ENCODE measurements around the gene SLC37A3.
"Not testable (repeated sequence)": the region's sequence is repeated elsewhere in the genome, so short reads cannot be mapped to it uniquely, and the experiment has no call there.

Gene SLC37A3

GRCh38 chr7:140345426-140345825, 52.9 kb downstream of the SLC37A3 start:
- DNase-seq, result no peak

GRCh38 chr7:140342727-140343514, 55.4 kb downstream of the SLC37A3 start:
- no peak for DNase-seq

GRCh38 chr7:140338959-140339358, 59.4 kb downstream of the SLC37A3 start:
- not testable (repeated sequence) for DNase-seq

GRCh38 chr7:140334341-140335057, 63.8 kb downstream of the SLC37A3 start:
- DNase-seq, result no peak

GRCh38 chr7:140333686-140334085, 64.6 kb downstream of the SLC37A3 start:
- DNase-seq, result no peak

GRCh38 chr7:140333223-140333622, 65.1 kb downstream of the SLC37A3 start:
- no peak for DNase-seq

GRCh38 chr7:140330595-140330994, 67.7 kb downstream of the SLC37A3 start:
- DNase-seq, result no peak

GRCh38 chr7:140330128-140330527, 68.2 kb downstream of the SLC37A3 start:
- DNase-seq, result no peak

- no peak for DNase-seq
Observed at GRCh38 chr7:140327261-140327661, 71.1 kb downstream of the SLC37A3 start.

- DNase-seq, result peak; percentile 20
Observed at GRCh38 chr7:140326116-140326928, 72.0 kb downstream of the SLC37A3 start.

GRCh38 chr7:140325600-140325999, 72.7 kb downstream of the SLC37A3 start:
- DNase-seq, result no peak

GRCh38 chr7:140324714-140325113, 73.6 kb downstream of the SLC37A3 start:
- no peak for DNase-seq

- no peak for DNase-seq
Observed at GRCh38 chr7:140322759-140323158, 75.6 kb downstream of the SLC37A3 start.

GRCh38 chr7:140320078-140320477, 78.3 kb downstream of the SLC37A3 start:
- not testable (repeated sequence) for DNase-seq

- DNase-seq, result no peak
Observed at GRCh38 chr7:140317999-140318398, 80.3 kb downstream of the SLC37A3 start.

- DNase-seq, result no peak
Observed at GRCh38 chr7:140317597-140317996, 80.7 kb downstream of the SLC37A3 start.

- DNase-seq, result peak; percentile 67
Observed at GRCh38 chr7:140316165-140316661, 82.1 kb downstream of the SLC37A3 start.

GRCh38 chr7:140315498-140316164, 82.7 kb downstream of the SLC37A3 start:
- DNase-seq, result no peak

- DNase-seq, result no peak
Observed at GRCh38 chr7:140314573-140315480, 83.5 kb downstream of the SLC37A3 start.

- no peak for DNase-seq
Observed at GRCh38 chr7:140312141-140312846, 86.0 kb downstream of the SLC37A3 start.

GRCh38 chr7:140311128-140311527, 87.2 kb downstream of the SLC37A3 start:
- not testable (repeated sequence) for DNase-seq

Measured in NK-92 treated with Interleukin-12 subunit alpha and Interleukin-12 subunit beta, amount 100 ng/mL, for 24 hours (cell line).